Measurements from ENCODE around the gene TAAR5. TPM values are rescaled to one million over a fixed set of nuclear protein-coding genes. Genes with fewer than 3 reads are reported as not detected.
"Not testable (repeated sequence)": the region's sequence is repeated elsewhere in the genome, so short reads cannot be mapped to it uniquely, and the experiment has no call there.

TAAR5 gene
- total RNA-seq, 1 experiment from 2014 or later, result not detected

GRCh38 chr6:132604635-132605152, 15.2 kb upstream of the TAAR5 start:
- TF ChIP-seq CTCF (IDR thresholded peaks at IDR 0.05; ENCODE audit: unreplicated experiment), result no peak
- intact Hi-C loops (cut with micrococcal nuclease; ENCODE audit: unreplicated experiment), result no loop called here
- BruUV-seq (replicated peaks), result no TSS peak
- DNase-seq, result no peak
- Mint-ChIP-seq H3K9me3 (ENCODE audit: low read depth, unreplicated experiment) (peaks cover under 1% of the 10 kb centered on the region), H3K4me1 (ENCODE audit: low read depth, unreplicated experiment) (peaks cover 52% of the 10 kb centered on the region), H3K4me3 (ENCODE audit: low read depth, unreplicated experiment) (no peak overlapping the region), H3K27me3 (ENCODE audit: unreplicated experiment) (no peaks in the 10 kb centered on the region), H3K36me3 (ENCODE audit: insufficient read depth, unreplicated experiment) (peaks cover 25% of the 10 kb centered on the region), H3K27ac (ENCODE audit: unreplicated experiment) (peak overlapping the region; percentile 48)
- CTCF ChIA-PET, result no interaction called here

- H3K4me3 Mint-ChIP-seq (ENCODE audit: low read depth, unreplicated experiment); BruUV-seq (replicated peaks); DNase-seq; CTCF ChIA-PET; H3K9me3 Mint-ChIP-seq (ENCODE audit: low read depth, unreplicated experiment); intact Hi-C loops (cut with micrococcal nuclease; ENCODE audit: unreplicated experiment); H3K36me3 Mint-ChIP-seq (ENCODE audit: insufficient read depth, unreplicated experiment); H3K27me3 Mint-ChIP-seq (ENCODE audit: unreplicated experiment): not testable (repeated sequence)
- Mint-ChIP-seq H3K27ac (ENCODE audit: unreplicated experiment) (peak overlapping the region; percentile 51), H3K4me1 (ENCODE audit: low read depth, unreplicated experiment) (peaks cover 28% of the 10 kb centered on the region)
Observed at GRCh38 chr6:132600900-132601299, 11.4 kb upstream of the TAAR5 start.

GRCh38 chr6:132598473-132598872, 8.9 kb upstream of the TAAR5 start:
- Mint-ChIP-seq H3K9me3 (ENCODE audit: low read depth, unreplicated experiment) (no peaks in the 10 kb centered on the region), H3K36me3 (ENCODE audit: insufficient read depth, unreplicated experiment) (no peaks in the 10 kb centered on the region), H3K4me3 (ENCODE audit: low read depth, unreplicated experiment) (no peak overlapping the region), H3K27me3 (ENCODE audit: unreplicated experiment) (no peaks in the 10 kb centered on the region), H3K27ac (ENCODE audit: unreplicated experiment) (no peak overlapping the region), H3K4me1 (ENCODE audit: low read depth, unreplicated experiment) (peaks cover 8% of the 10 kb centered on the region)
- BruUV-seq (replicated peaks), result no TSS peak
- peak; percentile 43 for TF ChIP-seq CTCF (IDR thresholded peaks at IDR 0.05; ENCODE audit: unreplicated experiment)
- intact Hi-C loops (cut with micrococcal nuclease; ENCODE audit: unreplicated experiment), result no loop called here
- CTCF ChIA-PET, result interaction anchor here (0.6 to 1.1 kb wide), 2 partner anchors 62 to 68 kb away, joined by 3 to 4 read pairs; no protein-coding TSS in a partner anchor
- DNase-seq, result peak; percentile 30

GRCh38 chr6:132596201-132596600, 6.7 kb upstream of the TAAR5 start:
- TF ChIP-seq CTCF (IDR thresholded peaks at IDR 0.05; ENCODE audit: unreplicated experiment), result no peak
- H3K27me3 Mint-ChIP-seq (ENCODE audit: unreplicated experiment), result no peaks in the 10 kb centered on the region
- CTCF ChIA-PET, result no interaction called here
- BruUV-seq (replicated peaks), result no TSS peak
- DNase-seq, result no peak
- intact Hi-C loops (cut with micrococcal nuclease; ENCODE audit: unreplicated experiment), result no loop called here
- peaks cover 20% of the 10 kb centered on the region for H3K4me1 Mint-ChIP-seq (ENCODE audit: low read depth, unreplicated experiment)
- H3K27ac Mint-ChIP-seq (ENCODE audit: unreplicated experiment), result no peak overlapping the region
- no peaks in the 10 kb centered on the region for H3K36me3 Mint-ChIP-seq (ENCODE audit: insufficient read depth, unreplicated experiment)
- no peak overlapping the region for H3K4me3 Mint-ChIP-seq (ENCODE audit: low read depth, unreplicated experiment)
- H3K9me3 Mint-ChIP-seq (ENCODE audit: low read depth, unreplicated experiment), result no peaks in the 10 kb centered on the region

- Mint-ChIP-seq H3K27ac (ENCODE audit: unreplicated experiment) (no peak overlapping the region), H3K9me3 (ENCODE audit: low read depth, unreplicated experiment) (no peaks in the 10 kb centered on the region), H3K4me3 (ENCODE audit: low read depth, unreplicated experiment) (no peak overlapping the region), H3K36me3 (ENCODE audit: insufficient read depth, unreplicated experiment) (no peaks in the 10 kb centered on the region), H3K27me3 (ENCODE audit: unreplicated experiment) (no peaks in the 10 kb centered on the region), H3K4me1 (ENCODE audit: low read depth, unreplicated experiment) (peaks cover 11% of the 10 kb centered on the region)
- intact Hi-C loops (cut with micrococcal nuclease; ENCODE audit: unreplicated experiment), result loop anchor here (5.0 kb wide), 1 partner anchor 56 kb away; the partner anchor contains the start of gene TAAR9
- CTCF ChIA-PET, result no interaction called here
- no peak for TF ChIP-seq CTCF (IDR thresholded peaks at IDR 0.05; ENCODE audit: unreplicated experiment)
- no peak for DNase-seq
- no TSS peak for BruUV-seq (replicated peaks)
Observed at GRCh38 chr6:132592855-132593254, 3.3 kb upstream of the TAAR5 start.
